ENCODE measurements around the gene NAPA.

The NAPA gene

DNA sequence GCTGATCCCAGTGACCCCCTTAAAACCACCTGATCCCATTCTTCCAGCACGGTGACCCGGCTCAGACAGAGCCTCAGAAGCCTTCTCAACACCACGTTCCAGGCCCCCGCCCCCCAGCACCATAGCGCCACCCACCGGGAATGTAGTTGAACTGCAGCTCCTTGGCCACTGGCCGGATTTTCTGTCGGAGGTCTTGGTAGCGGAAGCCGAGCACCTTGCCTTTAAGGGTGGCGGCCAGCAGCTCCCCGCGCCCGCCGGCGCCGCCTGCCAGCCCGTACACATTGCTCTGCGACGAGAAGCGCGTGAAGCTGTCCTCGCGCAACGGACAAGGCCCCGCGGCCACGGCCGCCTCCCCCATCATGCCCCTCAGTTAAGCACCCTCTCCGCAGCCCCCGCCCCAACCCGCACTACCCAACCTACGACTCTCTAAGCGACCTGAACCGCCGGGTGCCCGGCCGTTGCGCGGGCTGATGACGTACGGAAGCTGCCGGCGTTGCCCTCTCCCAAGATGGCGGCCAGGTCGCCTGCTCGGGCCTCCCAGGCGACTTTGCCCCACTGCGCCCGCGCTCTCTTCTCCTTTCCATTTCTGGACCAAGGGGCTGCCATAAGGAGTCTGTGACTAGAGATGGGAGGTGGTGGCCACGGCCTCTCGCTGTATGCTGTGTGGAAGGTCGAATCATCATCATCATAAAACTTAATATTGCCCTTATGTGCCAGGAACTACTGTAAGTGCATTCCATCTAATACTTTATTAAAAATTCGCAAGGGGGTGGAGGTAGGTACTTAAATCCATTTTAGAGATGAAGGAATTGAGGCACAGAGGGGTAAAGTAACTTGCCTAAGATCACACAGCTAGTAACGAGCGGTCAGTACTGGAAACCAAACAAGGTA lies 30.8 kb downstream of the NAPA start, which contains the start of gene KPTN:
KPTN (minus strand) TSS at position 420 of the 891 bp plus-strand sequence; CDS start at position 361, 59 bp downstream.
- peak; percentile 89 for DNase-seq

DNA sequence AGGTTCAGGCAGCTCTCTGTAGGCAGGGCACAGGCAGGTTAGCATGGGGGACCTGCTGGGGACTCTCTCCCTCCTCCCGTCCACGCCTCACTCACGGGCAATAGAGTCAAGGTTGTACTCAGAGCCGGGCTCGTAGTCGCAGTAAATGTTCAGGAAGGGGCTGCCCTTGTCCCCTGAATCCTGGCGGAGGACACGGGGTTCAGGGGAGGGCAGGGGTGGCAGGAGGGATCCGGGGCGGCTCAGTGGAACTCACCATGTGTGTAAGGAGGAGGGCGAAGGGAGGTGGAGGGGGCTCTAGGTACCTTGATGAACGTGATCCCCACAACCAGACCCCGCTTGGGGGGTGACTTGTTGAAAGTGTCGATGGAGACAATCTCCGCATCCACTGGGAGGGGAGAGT lies 31.7 kb downstream of the NAPA start:
- no peak for DNase-seq

GRCh38 chr19:47481460-47482052 lies 33.3 kb downstream of the NAPA start:
- DNase-seq = no peak

GRCh38 chr19:47480658-47481057 lies 34.2 kb downstream of the NAPA start:
- DNase-seq = no peak

GRCh38 chr19:47479701-47480503 lies 35.0 kb downstream of the NAPA start:
- peak; percentile 5 for DNase-seq

DNA sequence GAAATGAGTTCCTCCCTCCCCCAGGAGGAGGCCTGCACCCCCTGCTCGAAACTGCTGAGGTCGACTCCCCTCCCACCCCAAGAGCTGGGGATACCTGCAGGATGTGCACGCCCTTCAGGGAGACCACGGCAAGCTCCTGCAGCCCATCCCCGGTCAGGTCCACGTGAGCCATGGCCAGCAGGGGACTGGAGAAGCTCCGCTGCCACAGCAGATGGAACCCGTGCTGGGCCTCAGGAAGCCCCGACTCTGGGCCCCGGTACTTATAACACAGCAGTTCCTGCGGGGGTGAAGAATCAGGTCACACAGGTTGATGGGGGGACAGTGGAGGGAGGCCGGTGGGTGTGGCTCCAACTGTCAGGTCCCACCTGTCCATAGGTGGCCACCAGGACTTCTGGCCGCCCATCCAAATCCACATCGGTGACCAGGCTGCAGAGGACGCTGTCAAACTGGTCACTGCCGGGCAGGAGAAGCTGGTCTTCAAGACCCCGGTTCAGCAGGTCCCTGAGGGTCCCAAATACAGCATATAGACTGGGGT lies 38.4 kb downstream of the NAPA start:
- no peak for DNase-seq

GRCh38 chr19:47475465-47475864 lies 39.4 kb downstream of the NAPA start:
- no peak for DNase-seq

- DNase-seq = no peak
Observed at GRCh38 chr19:47473336-47473735, 41.5 kb downstream of the NAPA start.

DNA sequence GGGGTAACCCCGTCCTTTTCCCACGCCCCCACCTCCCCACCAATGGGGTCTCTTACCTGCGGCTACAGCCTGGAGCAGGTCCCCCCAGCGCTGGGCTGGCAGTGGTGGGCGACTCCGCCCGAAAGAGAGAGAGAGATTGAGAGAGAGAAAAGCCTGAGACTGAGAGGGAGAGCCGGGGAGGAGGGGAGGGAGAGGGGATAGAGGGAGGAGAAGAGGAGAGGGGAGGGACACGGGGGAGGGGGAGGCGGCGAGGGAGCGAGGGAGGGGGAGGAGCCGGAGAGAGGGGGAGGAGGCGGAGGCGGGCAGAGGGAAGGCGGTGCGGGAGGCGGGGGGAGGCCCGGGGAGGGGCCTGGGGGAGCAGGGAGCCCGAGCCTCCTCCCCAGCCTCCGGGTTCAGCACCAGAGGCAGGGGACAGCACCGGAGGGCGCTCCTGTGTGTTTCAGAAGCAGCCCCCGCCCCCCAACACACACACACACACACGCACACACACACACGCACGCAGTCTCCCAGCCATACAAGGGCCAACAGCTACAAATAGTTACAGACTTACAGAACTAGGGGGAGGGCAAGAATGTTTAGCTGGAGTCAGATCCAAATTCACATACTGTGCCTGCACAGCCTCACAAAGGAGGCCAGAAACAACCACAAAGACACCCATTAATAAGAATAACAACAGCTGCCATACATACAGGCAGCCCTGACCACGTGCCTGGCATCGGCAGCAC lies 43.0 kb downstream of the NAPA start, which contains the start of gene SLC8A2:
SLC8A2 (minus strand) TSS at position 161 of the 725 bp plus-strand sequence. CDS start 5,490 bp downstream, outside the sequence.
- peak; percentile 73 for DNase-seq

DNA sequence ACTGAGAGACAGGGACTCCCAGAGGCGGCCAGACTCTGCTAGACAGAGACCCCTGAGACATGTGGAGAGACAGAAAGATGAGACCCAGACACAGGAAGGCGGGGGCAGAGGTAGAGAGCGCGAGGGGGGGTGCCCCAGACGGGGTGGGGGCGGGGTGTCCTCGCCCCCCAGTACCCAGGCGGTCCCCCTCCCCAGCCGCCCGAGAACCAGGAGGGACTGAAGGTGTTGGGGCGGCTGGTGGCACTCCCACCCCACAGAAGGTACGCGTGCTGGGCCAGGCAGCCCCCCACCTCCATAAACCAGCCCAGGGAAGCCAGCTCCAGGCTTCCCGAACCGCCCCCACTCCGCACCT lies 43.5 kb downstream of the NAPA start:
- no peak for DNase-seq

GRCh38 chr19:47470447-47471195 lies 44.2 kb downstream of the NAPA start:
- DNase-seq = no peak

DNA sequence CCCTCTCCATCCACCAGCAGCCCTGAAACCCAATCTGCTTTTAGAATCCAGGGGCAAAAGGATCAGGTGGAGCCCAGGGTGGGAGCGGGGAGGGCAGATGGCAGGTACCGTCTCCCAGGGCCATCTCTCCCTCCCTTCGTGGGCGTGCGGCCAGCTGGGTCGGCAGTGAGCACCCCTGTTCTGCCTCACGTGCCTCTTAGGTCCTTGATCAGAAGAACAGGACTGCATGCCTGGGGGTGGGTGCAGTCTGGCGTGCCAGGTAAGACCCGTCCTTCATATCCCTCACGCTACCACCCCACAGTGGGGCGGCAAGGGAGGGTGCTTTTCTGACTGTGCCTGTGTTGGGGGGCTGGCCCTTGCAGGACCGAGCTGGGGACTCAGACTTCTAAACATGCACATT lies 45.1 kb downstream of the NAPA start:
- DNase-seq = no peak

- no peak for DNase-seq
Observed at GRCh38 chr19:47469363-47469700, 45.5 kb downstream of the NAPA start.

GRCh38 chr19:47467914-47468313 lies 46.9 kb downstream of the NAPA start:
- DNase-seq = no peak

DNA sequence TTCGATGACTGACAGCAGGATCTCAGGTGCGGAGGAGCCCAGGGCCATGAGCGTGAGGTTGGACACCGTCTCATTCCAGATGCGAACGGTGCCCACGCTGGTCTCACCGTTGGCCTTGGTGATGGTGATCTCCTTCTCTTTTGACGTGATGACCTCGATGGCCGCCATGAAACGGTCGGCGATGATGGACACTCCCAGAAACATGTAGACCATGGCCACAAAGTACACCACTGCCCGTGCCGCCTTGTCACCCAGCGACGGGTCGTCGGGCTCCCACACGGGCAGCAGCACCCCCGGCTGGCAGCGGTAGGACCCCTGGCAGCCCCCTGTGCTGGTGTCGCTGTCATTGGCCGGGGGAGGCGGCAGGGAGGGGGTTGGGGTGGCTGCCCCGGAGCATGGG lies 48.9 kb downstream of the NAPA start:
- DNase-seq = no peak

DNA sequence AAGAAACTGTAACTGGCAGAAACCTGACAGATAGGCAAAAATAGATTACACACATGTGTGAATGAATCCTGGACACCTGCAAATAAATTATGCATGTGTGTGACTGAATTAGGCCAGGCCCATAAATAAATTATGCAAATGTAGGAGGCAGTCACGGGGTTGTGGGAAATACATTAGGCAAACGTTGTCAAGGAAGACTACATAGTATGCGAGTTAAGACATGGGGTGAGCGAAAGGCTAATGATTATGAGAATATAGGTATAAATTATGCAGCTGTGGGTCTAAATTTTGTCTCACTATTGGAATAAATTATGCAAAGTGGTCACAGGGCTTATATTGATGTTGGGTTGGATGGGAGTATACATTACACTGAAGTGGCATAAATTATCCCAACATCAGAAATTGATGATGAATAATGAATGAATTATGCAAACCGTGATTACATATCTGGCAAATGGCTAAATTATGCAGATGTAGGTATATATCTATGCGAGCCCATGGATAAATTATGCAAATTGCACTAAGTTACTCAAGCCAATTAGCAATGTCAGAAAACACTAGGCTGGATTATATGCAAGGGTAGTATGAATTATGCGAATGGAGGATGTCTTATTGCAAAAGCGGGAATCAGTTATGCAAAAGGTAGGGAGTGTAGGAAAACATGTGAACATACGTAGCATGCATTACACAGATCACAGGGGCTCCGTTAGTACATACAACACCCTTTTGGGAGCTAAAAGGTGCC lies 50.0 kb downstream of the NAPA start:
- DNase-seq = no peak

DNA sequence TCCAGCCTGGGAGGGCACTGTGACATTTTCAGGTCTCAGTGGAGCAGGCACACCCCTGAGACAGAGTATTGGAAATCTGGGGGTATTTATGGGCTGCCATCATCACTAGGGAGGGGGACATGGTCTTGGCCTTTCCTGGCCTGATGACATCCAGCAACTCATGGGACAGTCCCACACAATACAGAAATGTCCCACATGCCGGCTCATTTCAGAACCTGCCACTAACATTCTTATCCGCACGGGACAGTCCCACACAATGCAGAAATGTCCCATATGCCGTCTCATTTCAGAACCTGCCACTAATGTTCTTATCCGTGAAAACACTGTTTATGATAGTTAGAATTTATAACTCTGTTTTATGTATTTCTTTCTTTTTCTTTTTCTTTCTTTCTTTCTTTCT lies 53.0 kb downstream of the NAPA start:
- no peak for DNase-seq

- no peak for DNase-seq
Observed at GRCh38 chr19:47459477-47459876, 55.4 kb downstream of the NAPA start.

DNA sequence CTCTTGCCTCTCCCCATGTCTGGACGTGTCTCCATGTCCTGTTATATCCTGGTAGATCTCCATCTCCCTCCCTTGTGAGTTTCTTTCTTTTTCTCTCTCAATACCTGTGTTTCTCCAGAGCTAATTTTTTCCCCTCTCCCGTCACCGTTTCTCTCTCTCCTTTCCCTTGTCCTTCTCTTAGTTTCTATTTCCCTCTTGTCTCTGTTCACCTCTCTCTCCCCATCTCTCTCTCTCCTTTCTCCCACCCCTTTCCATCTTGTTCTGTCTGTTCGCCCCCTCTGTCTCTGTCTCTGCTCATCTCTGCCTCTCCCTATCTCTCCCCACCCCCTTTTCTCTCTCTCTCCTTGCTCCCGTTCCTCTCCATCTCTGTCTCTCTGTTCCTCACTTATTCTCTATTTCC lies 56.2 kb downstream of the NAPA start:
- no peak for DNase-seq

DNA sequence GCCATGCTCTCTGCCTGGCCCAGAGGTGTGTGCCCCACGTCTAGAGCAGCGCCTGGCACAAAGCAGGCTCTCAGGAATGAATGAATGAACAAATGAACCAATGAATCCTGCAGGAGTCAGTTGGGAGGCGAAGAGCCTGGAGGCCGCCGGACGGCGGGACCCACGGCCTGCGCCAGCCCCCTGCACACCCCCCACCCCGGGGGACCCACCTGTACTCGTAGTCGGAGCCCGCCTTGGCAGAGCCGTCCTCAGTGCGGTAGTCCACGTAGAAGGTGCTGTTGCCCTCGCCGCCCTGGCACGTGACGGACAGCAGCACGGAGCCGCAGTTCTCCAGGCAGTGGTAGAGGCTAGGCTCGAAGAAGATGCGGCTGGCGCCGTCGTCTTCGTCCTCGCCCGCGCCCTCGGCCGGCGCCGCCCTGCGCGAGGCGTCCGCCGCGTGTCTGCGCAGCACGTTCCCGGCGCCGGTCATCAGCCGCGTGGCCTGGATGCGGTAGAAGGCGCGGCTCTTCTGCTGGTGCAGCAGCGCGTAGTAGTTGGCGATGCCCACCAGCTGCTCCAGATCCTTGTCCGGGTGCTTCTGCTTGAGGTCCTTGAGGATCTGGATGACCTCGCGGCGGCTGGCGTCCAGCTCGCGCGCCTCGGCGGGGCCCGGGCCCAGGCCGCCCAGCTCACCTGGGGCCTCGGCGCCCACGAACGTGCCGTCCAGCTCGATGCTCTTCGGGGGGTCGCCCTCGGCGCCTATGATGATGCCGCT lies 58.0 kb downstream of the NAPA start:
- DNase-seq = no peak
